ENCODE results near the gene CELA3B.
A peak's percentile ranks its signal among the peaks of the same experiment; 100 is the strongest.

The CELA3B gene

GRCh38 chr1:22018583-22019559 is 42.0 kb downstream of the CELA3B start:
- DNase-seq, result no peak
- TF ChIP-seq, protein P1, sequence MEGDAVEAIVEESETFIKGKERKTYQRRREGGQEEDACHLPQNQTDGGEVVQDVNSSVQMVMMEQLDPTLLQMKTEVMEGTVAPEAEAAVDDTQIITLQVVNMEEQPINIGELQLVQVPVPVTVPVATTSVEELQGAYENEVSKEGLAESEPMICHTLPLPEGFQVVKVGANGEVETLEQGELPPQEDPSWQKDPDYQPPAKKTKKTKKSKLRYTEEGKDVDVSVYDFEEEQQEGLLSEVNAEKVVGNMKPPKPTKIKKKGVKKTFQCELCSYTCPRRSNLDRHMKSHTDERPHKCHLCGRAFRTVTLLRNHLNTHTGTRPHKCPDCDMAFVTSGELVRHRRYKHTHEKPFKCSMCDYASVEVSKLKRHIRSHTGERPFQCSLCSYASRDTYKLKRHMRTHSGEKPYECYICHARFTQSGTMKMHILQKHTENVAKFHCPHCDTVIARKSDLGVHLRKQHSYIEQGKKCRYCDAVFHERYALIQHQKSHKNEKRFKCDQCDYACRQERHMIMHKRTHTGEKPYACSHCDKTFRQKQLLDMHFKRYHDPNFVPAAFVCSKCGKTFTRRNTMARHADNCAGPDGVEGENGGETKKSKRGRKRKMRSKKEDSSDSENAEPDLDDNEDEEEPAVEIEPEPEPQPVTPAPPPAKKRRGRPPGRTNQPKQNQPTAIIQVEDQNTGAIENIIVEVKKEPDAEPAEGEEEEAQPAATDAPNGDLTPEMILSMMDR (IDR thresholded peaks at IDR 0.05; ENCODE audit: low read depth, low read length), result peak; percentile 21; the same call in 1 of the 2 replicates
- H3K36me3 ChIP-seq, result no peaks in the 10 kb centered on the region
- H3K27me3 ChIP-seq (ENCODE audit: insufficient read depth, low read depth, severe bottlenecking), result no peaks in the 10 kb centered on the region
- H3K4me3 ChIP-seq (ENCODE audit: low read depth, low read length), result no peak overlapping the region
- H3K27ac ChIP-seq, result no peak overlapping the region
- H3K9me3 ChIP-seq (ENCODE audit: severe bottlenecking), result no peaks in the 10 kb centered on the region

GRCh38 chr1:22021061-22021460 is 44.2 kb downstream of the CELA3B start:
- TF ChIP-seq, protein P1 (IDR thresholded peaks at IDR 0.05; ENCODE audit: low read depth, low read length), result no peak
- no peak for DNase-seq

GRCh38 chr1:22024485-22025367 is 47.9 kb downstream of the CELA3B start:
- Histone ChIP-seq H3K27me3 (ENCODE audit: insufficient read depth, low read depth, severe bottlenecking) (no peaks in the 10 kb centered on the region), H3K4me3 (ENCODE audit: low read depth, low read length) (peak overlapping the region; percentile 100), H3K27ac (peak overlapping the region; percentile 99), H3K36me3 (peaks cover 4% of the 10 kb centered on the region), H3K9me3 (ENCODE audit: severe bottlenecking) (no peaks in the 10 kb centered on the region)
- TF ChIP-seq, protein P1 (IDR thresholded peaks at IDR 0.05; ENCODE audit: low read depth, low read length), result no peak
- DNase-seq, result peak; percentile 88

More at GRCh38 chr1:22021061-22021460, 44.2 kb downstream of the CELA3B start:
- Histone ChIP-seq H3K27ac (no peak overlapping the region), H3K36me3 (peaks cover 4% of the 10 kb centered on the region), H3K9me3 (ENCODE audit: severe bottlenecking) (no peaks in the 10 kb centered on the region), H3K4me3 (ENCODE audit: low read depth, low read length) (no peak overlapping the region), H3K27me3 (ENCODE audit: insufficient read depth, low read depth, severe bottlenecking) (no peaks in the 10 kb centered on the region)

- TF ChIP-seq, protein P1 (IDR thresholded peaks at IDR 0.05; ENCODE audit: low read depth, low read length), result no peak
- Histone ChIP-seq H3K4me3 (ENCODE audit: low read depth, low read length) (peak overlapping the region; percentile 100), H3K27ac (peak overlapping the region; percentile 99), H3K9me3 (ENCODE audit: severe bottlenecking) (no peaks in the 10 kb centered on the region), H3K27me3 (ENCODE audit: insufficient read depth, low read depth, severe bottlenecking) (no peaks in the 10 kb centered on the region), H3K36me3 (peaks cover 4% of the 10 kb centered on the region)
- DNase-seq, result peak; percentile 92
Observed at GRCh38 chr1:22025368-22026155, 48.7 kb downstream of the CELA3B start.

DNA sequence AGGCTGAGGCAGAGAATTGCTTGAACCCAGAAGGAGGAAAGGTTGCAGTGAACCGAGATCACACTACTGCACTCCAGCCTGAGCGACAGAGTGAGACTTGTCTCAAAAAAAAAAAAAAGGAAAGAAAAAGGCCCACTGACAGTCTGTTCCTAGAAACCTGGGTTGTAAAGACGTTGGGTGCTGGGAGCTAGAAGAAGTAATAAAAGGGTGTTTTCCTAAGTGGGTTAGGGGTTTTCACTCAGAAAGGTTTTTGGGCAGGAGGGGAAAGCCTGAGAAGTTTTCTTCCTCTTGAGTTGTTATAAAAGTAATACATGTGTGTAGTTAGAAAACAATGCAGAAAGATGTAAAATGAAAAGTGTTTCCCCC is 50.1 kb downstream of the CELA3B start:
- H3K4me3 ChIP-seq (ENCODE audit: low read depth, low read length), result no peak overlapping the region
- DNase-seq, result no peak
- H3K27ac ChIP-seq, result no peak overlapping the region
- H3K36me3 ChIP-seq, result peaks cover 7% of the 10 kb centered on the region
- H3K9me3 ChIP-seq (ENCODE audit: severe bottlenecking), result no peaks in the 10 kb centered on the region
- TF ChIP-seq, protein P1 (IDR thresholded peaks at IDR 0.05; ENCODE audit: low read depth, low read length), result no peak
- H3K27me3 ChIP-seq (ENCODE audit: insufficient read depth, low read depth, severe bottlenecking), result no peaks in the 10 kb centered on the region
